B cell (primary cell): ENCODE measurements around the gene SLC1A5. TPM values are rescaled to one million over a fixed set of nuclear protein-coding genes. Genes with fewer than 3 reads are reported as not detected.

Experiments
- ATAC-seq: fragments of 200-7000 bp; cut with Tn5 transposase; one replicate; pipeline ENCODE4 v1.10.0; 2021; ENCODE audit warnings: low read depth, mild to moderate bottlenecking, moderate number of reproducible peaks, moderate library complexity
- CTCF ChIA-PET: fragments of 350-600 bp; sonication (Branson Sonifier 250); formaldehyde crosslinking; loops from one replicate; lab custom pipeline; 2021; ENCODE audit warnings: antibody characterized with exemption, inconsistent platforms; lab: Charles Lee
- POLR2A ChIA-PET: fragments of 350-600 bp; sonication (Branson Sonifier 250); formaldehyde crosslinking; loops from one replicate; lab custom pipeline; 2021; ENCODE audit warnings: antibody characterized with exemption; lab: Charles Lee
- DNase-seq: peaks from one replicate; pipeline ENCODE4 v3.0.0; 2013
- H2AFZ ChIP-seq: 2 replicates; pipeline ENCODE4 v1.6.1; 2012; ENCODE audit warnings: mild to moderate bottlenecking, low read depth, low read length; ENCODE audit not compliant: insufficient read depth, poor library complexity, severe bottlenecking
- H3K27ac ChIP-seq, 2 donors: 1 replicate in 1 of 2; 2 replicates in 1 of 2; pipeline ENCODE4 v1.5.1; 2012 to 2013; ENCODE audit warnings: low read length in 2 of 2, mild to moderate bottlenecking in 2 of 2, moderate library complexity in 1 of 2
- H3K27me3 ChIP-seq, 4 experiments: fragments of 200-600 bp in 1 of 4; sonication (generic) in 1 of 4; replicated peaks in 1 of 4; 1 replicate in 2 of 4; 2 replicates in 2 of 4; pipeline versions ENCODE4 v1.6.1 to v1.7.0; 2013 to 2016; ENCODE audit warnings: low read length in 3 of 4, mild to moderate bottlenecking in 2 of 4, mixed read lengths in 1 of 4, moderate library complexity in 1 of 4; ENCODE audit not compliant: insufficient read depth in 4 of 4, control insufficient read depth in 3 of 4; ENCODE audit errors: control extremely low read depth in 1 of 4
- H3K36me3 ChIP-seq, 2 experiments: replicated peaks in 1 of 2; 1 replicate in 1 of 2; 2 replicates in 1 of 2; pipeline versions ENCODE4 v1.6.1 to v1.7.1; 2013; ENCODE audit warnings: low read length in 1 of 2; ENCODE audit not compliant: insufficient read depth in 2 of 2, control insufficient read depth in 1 of 2; ENCODE audit errors: control extremely low read depth in 1 of 2, extremely low read depth in 1 of 2
- H3K4me1 ChIP-seq, 2 donors: fragments of 200-600 bp in 1 of 2; sonication (generic) in 1 of 2; 1 replicate in 1 of 2; 2 replicates in 1 of 2; pipeline versions ENCODE4 v1.5.1 to v1.6.1; 2013 to 2017; ENCODE audit warnings: low read length in 2 of 2; ENCODE audit not compliant: control insufficient read depth in 2 of 2, insufficient read depth in 2 of 2
- H3K4me2 ChIP-seq: replicated peaks from 2 replicates; pipeline ENCODE3; 2012; ENCODE audit warnings: mild to moderate bottlenecking, low read depth, low read length; ENCODE audit not compliant: poor library complexity, severe bottlenecking
- H3K4me3 ChIP-seq, 5 experiments: fragments of 200-600 bp in 1 of 5; sonication (generic) in 1 of 5; 1 replicate in 3 of 5; 2 replicates in 2 of 5; pipeline versions ENCODE4 v1.5.1 to v1.7.0; 2011 to 2016; ENCODE audit warnings: low read length in 4 of 5, mild to moderate bottlenecking in 4 of 5, low read depth in 2 of 5, control low read depth in 1 of 5, moderate library complexity in 1 of 5; ENCODE audit not compliant: insufficient read depth in 1 of 5; ENCODE audit errors: control extremely low read depth in 1 of 5, extremely low read depth in 1 of 5
- H3K79me2 ChIP-seq: fragments of 200-600 bp; sonication (generic); one replicate; pipeline ENCODE4 v1.6.0; 2016; ENCODE audit warnings: low read length; ENCODE audit not compliant: control insufficient read depth, insufficient read depth
- H3K9ac ChIP-seq: fragments of 200-600 bp; sonication (generic); 2 replicates; pipeline ENCODE4 v1.6.1; 2017; ENCODE audit warnings: mild to moderate bottlenecking, low read length, moderate library complexity
- H3K9me3 ChIP-seq, 3 donors: one replicate each; pipeline versions ENCODE4 v1.6.1 to v1.7.1; 2013; ENCODE audit warnings: low read length in 2 of 3; ENCODE audit not compliant: control insufficient read depth in 2 of 3, insufficient read depth in 1 of 3; ENCODE audit errors: control extremely low read depth in 1 of 3
- H4K20me1 ChIP-seq: 2 replicates; pipeline ENCODE4 v1.6.0; 2012; ENCODE audit warnings: mild to moderate bottlenecking, low read length; ENCODE audit not compliant: insufficient read depth, control insufficient read depth, poor library complexity, severe bottlenecking
- H3K27ac Mint-ChIP-seq: one replicate; pipeline ENCODE4 v1.8.0; 2021; ENCODE audit warnings: mixed read lengths
- H3K27me3 Mint-ChIP-seq: one replicate; pipeline ENCODE4 v1.8.0; 2021; ENCODE audit warnings: mixed read lengths
- H3K4me1 Mint-ChIP-seq: one replicate; pipeline ENCODE4 v1.8.0; 2021; ENCODE audit warnings: mixed read lengths
- H3K4me3 Mint-ChIP-seq: one replicate; pipeline ENCODE4 v1.8.0; 2021; ENCODE audit warnings: mixed read lengths
- H3K9me3 Mint-ChIP-seq: one replicate; pipeline ENCODE4 v1.8.0; 2022; ENCODE audit warnings: mixed read lengths; ENCODE audit not compliant: insufficient read depth
- CTCF ChIP-seq: fragments of 200-600 bp; IDR thresholded peaks from one replicate; pipeline ENCODE4 v1.8.0; 2022; ENCODE audit warnings: antibody characterized with exemption, mild to moderate bottlenecking
- EZH2 ChIP-seq: IDR thresholded peaks from 2 replicates; pipeline ENCODE4 v1.6.1; 2012; ENCODE audit warnings: borderline replicate concordance, low read depth, mild to moderate bottlenecking, moderate library complexity, low read length; ENCODE audit not compliant: insufficient read depth, poor library complexity, severe bottlenecking
- WGBS: methylation state at CpG from one replicate; pipeline ENCODE4 v1.1.5; 2013; ENCODE audit warnings: missing lambda C conversion rate; ENCODE audit not compliant: insufficient coverage; 5-methylcytosine and 5-hydroxymethylcytosine counted together
- intact Hi-C: fragments of 100-400 bp; cut with micrococcal nuclease; formaldehyde crosslinking; loops from one replicate; pipeline ENCODE4 v1.10.0; 2022
- polyA plus RNA-seq: library from polyadenylated mRNA; depleted of rRNA; stranded (reverse); fragments of >200 nt; gene quantifications from 2 replicates; pipeline ENCODE4 v1.2.3, GENCODE V29; 2012
- total RNA-seq, 2 donors: library from RNA; stranded (reverse); fragments of 120-200 nt in 1 of 2; gene quantifications; 1 replicate in 1 of 2; 2 replicates in 1 of 2; pipeline versions ENCODE4 v1.2.3 to v1.2.4, GENCODE V29; 2013 to 2022

SLC1A5 gene
- total and polyA plus RNA-seq, 2 donors (not counting 1 experiment from before 2014, with no cell fraction given), result 19.0 to 37.3 TPM

- Histone ChIP-seq H3K4me3 (no peak overlapping the region), H3K9me3 (no peaks in the 10 kb centered on the region), H3K4me1 (peaks cover 1 to 19% of the 10 kb centered on the region in 2 donors), H3K79me2 (peaks cover 15% of the 10 kb centered on the region), H3K9ac (no peak overlapping the region), H2AFZ (peak overlapping the region; percentile 0), H3K36me3 (no peaks in the 10 kb centered on the region), H3K27ac (no peak overlapping the region), H4K20me1 (no peaks in the 10 kb centered on the region), H3K4me2 (no peak overlapping the region), H3K27me3 (no peaks in the 10 kb centered on the region)
- intact Hi-C loops, result no loop called here
- Mint-ChIP-seq H3K4me3 (no peak overlapping the region), H3K27me3 (peaks cover 3% of the 10 kb centered on the region), H3K4me1 (peaks cover 17% of the 10 kb centered on the region), H3K27ac (peak overlapping the region; percentile 76), H3K9me3 (no peaks in the 10 kb centered on the region)
- ChIA-PET POLR2A (no interaction called here), CTCF (interaction anchor here (0.6 to 1.0 kb wide), 2 partner anchors 13 to 42 kb away, joined by 3 read pairs; no protein-coding TSS in a partner anchor)
- no peak for TF ChIP-seq EZH2
- no peak for TF ChIP-seq CTCF
- 22% methylated on average over 3 of the region's 5 CpGs for WGBS
- peak; percentile 33 for DNase-seq
- no peak for ATAC-seq
These were observed 3.5 kb upstream of the SLC1A5 start for GRCh38 chr19:46791944-46792343.

- Histone ChIP-seq H2AFZ (no peak overlapping the region), H3K9ac (no peak overlapping the region), H3K36me3 (no peaks in the 10 kb centered on the region), H4K20me1 (peaks cover 13% of the 10 kb centered on the region), H3K27me3 (no peaks in the 10 kb centered on the region), H3K79me2 (peaks cover 31% of the 10 kb centered on the region), H3K27ac (no peak overlapping the region), H3K4me1 (peaks cover 26 to 45% of the 10 kb centered on the region in 2 donors), H3K9me3 (no peaks in the 10 kb centered on the region), H3K4me2 (no peak overlapping the region), H3K4me3 (no peak overlapping the region)
- POLR2A ChIA-PET, result interaction anchor here (5.7 kb wide), 1 partner anchor 34 kb away, joined by 94 read pairs; no protein-coding TSS in a partner anchor
- Mint-ChIP-seq H3K27ac (no peak overlapping the region), H3K9me3 (no peaks in the 10 kb centered on the region), H3K27me3 (peaks cover 3% of the 10 kb centered on the region), H3K4me3 (peak overlapping the region; percentile 24), H3K4me1 (peaks cover 43% of the 10 kb centered on the region)
- TF ChIP-seq EZH2 (no peak), CTCF (no peak)
- 100% methylated on average over 7 of the region's 8 CpGs for WGBS
- no peak for ATAC-seq
- CTCF ChIA-PET, result interaction anchor here (1.0 to 2.3 kb wide), 4 partner anchors 33 to 51 kb away, joined by 3 to 14 read pairs (median 5); no protein-coding TSS in a partner anchor
- DNase-seq, result no peak
- intact Hi-C loops, result loop anchor here (5.0 kb wide), 3 partner anchors 42 to 483 kb away; partner anchors contain the start of genes FKRP, INAFM1 and STRN4
These were observed 977 bp upstream of the SLC1A5 start for GRCh38 chr19:46789371-46789770.
